Activated naive CD4-positive, alpha-beta T cell treated with anti-CD3 and anti-CD28 coated beads for 36 hours (primary cell): ENCODE measurements around the gene TBCCD1. TPM values are rescaled to one million over a fixed set of nuclear protein-coding genes. Genes with fewer than 3 reads are reported as not detected.
A peak's percentile ranks its signal among the peaks of the same experiment; 100 is the strongest.

Source experiments
- CTCF ChIA-PET: fragments of 350-600 bp; sonication (Branson Sonifier 250); formaldehyde crosslinking; loops from one replicate; lab custom pipeline; 2021; ENCODE audit warnings: antibody characterized with exemption; lab: Charles Lee
- DNase-seq: peaks from one replicate; pipeline ENCODE4 v3.0.0-alpha.2; 2020
- H3K27ac Mint-ChIP-seq: one replicate; pipeline ENCODE4 v1.8.0; 2021; ENCODE audit warnings: mild to moderate bottlenecking, mixed read lengths
- H3K27me3 Mint-ChIP-seq: one replicate; pipeline ENCODE4 v1.8.0; 2021; ENCODE audit warnings: low read depth, mixed read lengths
- H3K36me3 Mint-ChIP-seq: one replicate; pipeline ENCODE4 v1.8.0; 2021; ENCODE audit warnings: low read depth, mixed read lengths
- H3K4me1 Mint-ChIP-seq: one replicate; pipeline ENCODE4 v1.8.0; 2021; ENCODE audit warnings: low read depth, mixed read lengths
- H3K4me3 Mint-ChIP-seq: one replicate; pipeline ENCODE4 v1.8.0; 2021; ENCODE audit warnings: mild to moderate bottlenecking, moderate library complexity, mixed read lengths
- H3K9me3 Mint-ChIP-seq: one replicate; pipeline ENCODE4 v1.8.0; 2021; ENCODE audit warnings: mixed read lengths
- intact Hi-C: fragments of 100-400 bp; cut with micrococcal nuclease; formaldehyde crosslinking; loops from one replicate; pipeline ENCODE4 v1.15.1; 2023
- total RNA-seq, 2 experiments: library from RNA; stranded (reverse); gene quantifications; one replicate each; pipeline ENCODE4 v1.2.3, GENCODE V29; 2021

The TBCCD1 gene
- total RNA-seq, 2 experiments from 2014 or later, result 9.0 to 10.7 TPM

GRCh38 chr3:186514296-186515002, 52.7 kb downstream of the TBCCD1 start:
- H3K4me1 Mint-ChIP-seq, result peaks cover 79% of the 10 kb centered on the region
- intact Hi-C loops, result loop anchor here (1.0 kb wide), 4 partner anchors 20 to 254 kb away; no protein-coding TSS in a partner anchor
- no peaks in the 10 kb centered on the region for H3K27me3 Mint-ChIP-seq
- peaks cover 4% of the 10 kb centered on the region for H3K36me3 Mint-ChIP-seq
- no peak overlapping the region for H3K4me3 Mint-ChIP-seq
- DNase-seq, result peak; percentile 71
- CTCF ChIA-PET, result interaction anchor here (1.3 to 1.4 kb wide), 2 partner anchors 19 to 23 kb away, joined by 3 to 5 read pairs; no protein-coding TSS in a partner anchor
- peaks cover 3% of the 10 kb centered on the region for H3K9me3 Mint-ChIP-seq
- H3K27ac Mint-ChIP-seq, result peak overlapping the region; percentile 78

GRCh38 chr3:186513386-186513785, 53.8 kb downstream of the TBCCD1 start:
- H3K27ac Mint-ChIP-seq, result no peak overlapping the region
- peaks cover 3% of the 10 kb centered on the region for H3K9me3 Mint-ChIP-seq
- H3K36me3 Mint-ChIP-seq, result peaks cover 4% of the 10 kb centered on the region
- intact Hi-C loops, result no loop called here
- peaks cover 68% of the 10 kb centered on the region for H3K4me1 Mint-ChIP-seq
- H3K27me3 Mint-ChIP-seq, result no peaks in the 10 kb centered on the region
- CTCF ChIA-PET, result interaction anchor here (0.8 to 1.4 kb wide), 6 partner anchors 20 to 28 kb away, joined by 3 to 6 read pairs (median 3); no protein-coding TSS in a partner anchor
- no peak overlapping the region for H3K4me3 Mint-ChIP-seq
- DNase-seq, result no peak

- CTCF ChIA-PET, result interaction anchor here (0.6 to 1.9 kb wide), 8 partner anchors 20 to 302 kb away, joined by 3 to 6 read pairs (median 4); no protein-coding TSS in a partner anchor
- peaks cover 3% of the 10 kb centered on the region for H3K9me3 Mint-ChIP-seq
Observed at GRCh38 chr3:186512570-186513302, 54.4 kb downstream of the TBCCD1 start.

DNA sequence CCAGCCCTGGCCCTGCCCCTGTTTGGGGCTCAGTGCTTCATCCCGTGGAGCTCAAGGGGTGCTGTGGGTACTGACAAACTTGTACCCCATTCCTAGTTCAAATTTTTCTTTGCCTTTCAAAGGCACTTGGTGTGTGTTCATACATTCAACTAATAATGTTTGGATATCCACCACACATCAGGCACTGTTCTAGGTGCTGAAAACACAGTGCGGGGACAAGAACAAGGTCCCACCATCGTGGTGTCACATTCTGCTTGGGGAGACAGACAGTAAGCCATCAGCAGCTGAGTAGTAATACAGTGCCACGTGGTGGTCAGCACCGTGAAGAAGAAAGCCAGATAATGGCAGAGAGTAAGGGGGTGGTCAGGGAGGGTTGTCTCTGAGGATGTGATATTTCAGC, 55.4 kb downstream of the TBCCD1 start:
- no peak for DNase-seq
- intact Hi-C loops, result no loop called here
- H3K4me1 Mint-ChIP-seq, result peaks cover 57% of the 10 kb centered on the region
- peaks cover 2% of the 10 kb centered on the region for H3K36me3 Mint-ChIP-seq
- CTCF ChIA-PET, result interaction anchor here (1.9 to 2.4 kb wide), 2 partner anchors 23 to 29 kb away, joined by 4 to 11 read pairs; no protein-coding TSS in a partner anchor
- no peak overlapping the region for H3K4me3 Mint-ChIP-seq
- H3K9me3 Mint-ChIP-seq, result peaks cover 2% of the 10 kb centered on the region
- no peaks in the 10 kb centered on the region for H3K27me3 Mint-ChIP-seq
- peak overlapping the region; percentile 15 for H3K27ac Mint-ChIP-seq

More at GRCh38 chr3:186512570-186513302, 54.4 kb downstream of the TBCCD1 start:
- Mint-ChIP-seq H3K27me3 (no peaks in the 10 kb centered on the region), H3K36me3 (peaks cover 4% of the 10 kb centered on the region), H3K4me3 (no peak overlapping the region), H3K4me1 (peaks cover 62% of the 10 kb centered on the region), H3K27ac (no peak overlapping the region)
- intact Hi-C loops, result no loop called here
- no peak for DNase-seq

DNA sequence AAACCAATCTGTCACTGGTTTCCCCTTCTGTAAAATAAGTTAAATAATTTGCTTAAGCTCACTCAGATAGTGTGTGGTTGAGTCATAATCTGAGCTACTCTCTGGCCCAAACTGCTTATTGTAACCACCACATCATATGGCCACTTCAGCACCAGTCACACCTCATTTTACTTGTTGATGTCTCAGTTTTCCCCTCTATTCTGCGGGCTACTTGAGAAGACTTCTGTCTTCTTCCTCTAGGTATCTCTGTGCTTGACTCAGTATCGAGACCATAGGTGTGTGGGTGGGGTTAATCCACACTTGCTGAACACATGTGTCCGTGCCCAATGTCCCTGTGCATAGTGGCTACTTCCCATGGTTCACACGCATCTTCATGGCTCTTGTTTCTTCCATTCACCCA, 55.9 kb downstream of the TBCCD1 start:
- H3K4me3 Mint-ChIP-seq, result no peak overlapping the region
- intact Hi-C loops, result no loop called here
- no peaks in the 10 kb centered on the region for H3K36me3 Mint-ChIP-seq
- H3K4me1 Mint-ChIP-seq, result peaks cover 55% of the 10 kb centered on the region
- no peaks in the 10 kb centered on the region for H3K27me3 Mint-ChIP-seq
- DNase-seq, result no peak
- peak overlapping the region; percentile 15 for H3K27ac Mint-ChIP-seq
- H3K9me3 Mint-ChIP-seq, result no peaks in the 10 kb centered on the region
- CTCF ChIA-PET, result interaction anchor here (0.6 to 2.4 kb wide), 3 partner anchors 23 to 1219 kb away, joined by 3 to 11 read pairs (median 4); no protein-coding TSS in a partner anchor

- Mint-ChIP-seq H3K4me3 (no peak overlapping the region), H3K4me1 (peaks cover 48% of the 10 kb centered on the region)
Observed at GRCh38 chr3:186510374-186511079, 56.6 kb downstream of the TBCCD1 start.

GRCh38 chr3:186509423-186509822, 57.7 kb downstream of the TBCCD1 start:
- no peaks in the 10 kb centered on the region for H3K36me3 Mint-ChIP-seq
- no peak overlapping the region for H3K27ac Mint-ChIP-seq
- intact Hi-C loops, result no loop called here
- H3K27me3 Mint-ChIP-seq, result no peaks in the 10 kb centered on the region
- no peaks in the 10 kb centered on the region for H3K9me3 Mint-ChIP-seq
- DNase-seq, result no peak
- no peak overlapping the region for H3K4me3 Mint-ChIP-seq
- CTCF ChIA-PET, result interaction anchor here (0.8 kb wide), 1 partner anchor 27 kb away, joined by 3 read pairs; no protein-coding TSS in a partner anchor
- H3K4me1 Mint-ChIP-seq, result peaks cover 37% of the 10 kb centered on the region

More at GRCh38 chr3:186510374-186511079, 56.6 kb downstream of the TBCCD1 start:
- Mint-ChIP-seq H3K27ac (no peak overlapping the region), H3K27me3 (no peaks in the 10 kb centered on the region), H3K36me3 (no peaks in the 10 kb centered on the region), H3K9me3 (no peaks in the 10 kb centered on the region)
- CTCF ChIA-PET, result interaction anchor here (0.6 to 2.4 kb wide), 3 partner anchors 24 to 1218 kb away, joined by 3 to 11 read pairs (median 4); no protein-coding TSS in a partner anchor
- DNase-seq, result no peak
- intact Hi-C loops, result no loop called here

- Mint-ChIP-seq H3K4me1 (peaks cover 34% of the 10 kb centered on the region), H3K4me3 (no peak overlapping the region), H3K9me3 (no peaks in the 10 kb centered on the region), H3K27ac (no peak overlapping the region), H3K36me3 (no peaks in the 10 kb centered on the region), H3K27me3 (no peaks in the 10 kb centered on the region)
- CTCF ChIA-PET, result interaction anchor here (0.6 to 1.3 kb wide), 4 partner anchors 12 to 633 kb away, joined by 3 to 4 read pairs (median 4); no protein-coding TSS in a partner anchor
- intact Hi-C loops, result no loop called here
- DNase-seq, result peak; percentile 61
Observed at GRCh38 chr3:186506857-186507256, 60.3 kb downstream of the TBCCD1 start.

DNA sequence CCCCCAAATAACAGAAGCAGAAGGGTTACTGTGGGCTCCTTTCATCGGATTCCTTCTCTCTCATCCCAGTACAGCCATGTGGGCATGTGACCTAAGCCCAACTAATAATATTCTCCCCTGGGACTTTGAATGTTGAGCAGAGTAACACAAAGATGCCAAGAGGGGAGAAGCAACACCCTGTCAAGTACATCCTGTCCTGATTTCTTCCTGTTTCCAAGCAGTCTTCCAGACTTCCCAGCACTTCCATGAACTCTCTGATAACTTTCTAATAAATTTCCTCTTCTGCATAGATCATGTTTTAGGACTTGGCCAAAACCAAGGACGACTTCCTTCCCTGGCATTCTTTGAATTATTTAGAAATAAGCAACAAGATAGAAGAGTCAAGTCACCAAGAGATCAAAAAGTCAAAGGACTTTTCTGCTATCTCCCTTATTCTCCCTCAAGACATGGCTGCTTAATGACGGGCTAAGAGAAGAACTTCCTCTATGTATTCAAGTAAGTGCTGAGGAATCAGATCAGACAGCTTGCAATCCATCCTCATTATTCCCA, 60.9 kb downstream of the TBCCD1 start:
- no peak overlapping the region for H3K27ac Mint-ChIP-seq
- no peaks in the 10 kb centered on the region for H3K27me3 Mint-ChIP-seq
- H3K4me1 Mint-ChIP-seq, result peaks cover 28% of the 10 kb centered on the region
- H3K4me3 Mint-ChIP-seq, result no peak overlapping the region
- CTCF ChIA-PET, result interaction anchor here (1.2 to 1.3 kb wide), 2 partner anchors 13 to 34 kb away, joined by 4 read pairs; no protein-coding TSS in a partner anchor
- H3K9me3 Mint-ChIP-seq, result no peaks in the 10 kb centered on the region
- intact Hi-C loops, result no loop called here
- no peak for DNase-seq
- H3K36me3 Mint-ChIP-seq, result no peaks in the 10 kb centered on the region

GRCh38 chr3:186502966-186503712, 64.0 kb downstream of the TBCCD1 start:
- Mint-ChIP-seq H3K27me3 (no peaks in the 10 kb centered on the region), H3K4me3 (no peak overlapping the region), H3K9me3 (peaks cover 4% of the 10 kb centered on the region), H3K36me3 (no peaks in the 10 kb centered on the region), H3K4me1 (peaks cover 17% of the 10 kb centered on the region), H3K27ac (no peak overlapping the region)
- intact Hi-C loops, result no loop called here
- DNase-seq, result no peak
- CTCF ChIA-PET, result interaction anchor here (1.0 to 3.1 kb wide), 2 partner anchors 37 to 559 kb away, joined by 3 to 12 read pairs; no protein-coding TSS in a partner anchor
